HepG2 (cell line): ENCODE data around the gene CLNS1A. TPM values are rescaled to one million over a fixed set of nuclear protein-coding genes. Genes with fewer than 3 reads are reported as not detected.
A peak's percentile ranks its signal among the peaks of the same experiment; 100 is the strongest.

Source experiments
- CCDC6 ChIP-seq: sonication (generic); formaldehyde crosslinking; IDR thresholded peaks from 2 replicates; pipeline ENCODE4 v1.8.1; 2022; ENCODE audit warnings: mild to moderate bottlenecking, missing genetic modification reagents, moderate library complexity
- DPF2 ChIP-seq: sonication (generic); formaldehyde crosslinking; IDR thresholded peaks from 2 replicates; pipeline ENCODE4 v1.4.0; 2020; ENCODE audit warnings: mild to moderate bottlenecking, low read depth, missing genetic modification reagents, borderline replicate concordance
- HIVEP1 ChIP-seq: sonication (generic); formaldehyde crosslinking; IDR thresholded peaks from 2 replicates; pipeline ENCODE4 v1.4.0; 2020; ENCODE audit warnings: mild to moderate bottlenecking, missing genetic modification reagents
- HOXA3 ChIP-seq: sonication (generic); formaldehyde crosslinking; IDR thresholded peaks from 2 replicates; pipeline ENCODE4 v1.5.0; 2020; ENCODE audit warnings: missing genetic modification reagents
- MIER2 ChIP-seq: IDR thresholded peaks from 2 replicates; pipeline ENCODE4 v1.6.1; 2016; ENCODE audit warnings: missing biosample characterization, missing genetic modification reagents
- POLR2AphosphoS5 ChIP-seq: IDR thresholded peaks from 2 replicates; pipeline ENCODE4 v1.6.1; 2012; ENCODE audit warnings: low read depth, low read length
- SETDB1 ChIP-seq: sonication (generic); formaldehyde crosslinking; IDR thresholded peaks from 2 replicates; pipeline ENCODE4 v1.5.1; 2020; ENCODE audit warnings: missing genetic modification reagents, mild to moderate bottlenecking, borderline replicate concordance
- SP1 ChIP-seq, 2 experiments: fragments of 450-650 bp in 1 of 2; sonication (generic) in 1 of 2; formaldehyde crosslinking in 1 of 2; IDR thresholded peaks; 2 replicates each; pipeline versions ENCODE4 v1.4.0 to v1.6.1; 2016 to 2020; ENCODE audit warnings: missing genetic modification reagents in 1 of 2
- TMF1 ChIP-seq: sonication (generic); formaldehyde crosslinking; IDR thresholded peaks from 2 replicates; pipeline ENCODE4 v1.8.1; 2022; ENCODE audit warnings: low read depth, missing genetic modification reagents
- XRCC5 ChIP-seq: fragments of 200-400 bp; formaldehyde crosslinking; optimal IDR thresholded peaks from 2 replicates; pipeline ENCODE3; 2017; ENCODE audit warnings: mild to moderate bottlenecking, low read length
- ZNF430 ChIP-seq: sonication (generic); formaldehyde crosslinking; IDR thresholded peaks from 2 replicates; pipeline ENCODE4 v1.9.0; 2021; ENCODE audit warnings: mild to moderate bottlenecking, missing genetic modification reagents
- ZNF558 ChIP-seq: sonication (generic); formaldehyde crosslinking; IDR thresholded peaks from 2 replicates; pipeline ENCODE4 v1.9.0; 2022; ENCODE audit warnings: mild to moderate bottlenecking, missing genetic modification reagents, borderline replicate concordance
- ZNF670 ChIP-seq: sonication (generic); formaldehyde crosslinking; IDR thresholded peaks from 2 replicates; pipeline ENCODE4 v1.8.0; 2022; ENCODE audit warnings: mild to moderate bottlenecking, missing genetic modification reagents, borderline replicate concordance
- ZNF737 ChIP-seq: sonication (generic); formaldehyde crosslinking; IDR thresholded peaks from 2 replicates; pipeline ENCODE4 v1.5.0; 2020; ENCODE audit warnings: missing genetic modification reagents, mild to moderate bottlenecking, borderline replicate concordance
- ZNF766 ChIP-seq: sonication (generic); formaldehyde crosslinking; IDR thresholded peaks from 2 replicates; pipeline ENCODE4 v1.5.0; 2020; ENCODE audit warnings: missing genetic modification reagents, borderline replicate concordance
- ZNF788 ChIP-seq: sonication (generic); formaldehyde crosslinking; IDR thresholded peaks from 2 replicates; pipeline ENCODE4 v1.5.0; 2020; ENCODE audit warnings: mild to moderate bottlenecking, missing genetic modification reagents, borderline replicate concordance
- ZNF879 ChIP-seq: sonication (generic); formaldehyde crosslinking; IDR thresholded peaks from 2 replicates; pipeline ENCODE4 v1.8.1; 2023; ENCODE audit warnings: missing genetic modification reagents
- ZNF883 ChIP-seq: sonication (generic); formaldehyde crosslinking; IDR thresholded peaks from 2 replicates; pipeline ENCODE4 v1.5.1; 2020; ENCODE audit warnings: mild to moderate bottlenecking, missing genetic modification reagents; ENCODE audit errors: not compliant biosample characterization
- polyA plus RNA-seq, 8 experiments: library from polyadenylated mRNA; depleted of rRNA in 3 of 8; stranded (reverse) in 7 of 8; unstranded in 1 of 8; fragments of >200 nt; fragmentation: Illumina TruSeq in 4 of 8; extraction: Trizol in 4 of 8; gene quantifications; 2 replicates each; pipeline versions ENCODE4 v1.2.1 to v1.2.3, GENCODE V29; 2011 to 2016; ENCODE audit warnings: low read depth in 4 of 8, missing spikeins in 1 of 8, mixed read lengths in 1 of 8; ENCODE audit not compliant: insufficient read depth in 1 of 8
- total RNA-seq, 5 experiments: library from RNA; depleted of rRNA; stranded (reverse); fragments of >200 nt; fragmentation: Illumina TruSeq; extraction: Trizol; gene quantifications; 2 replicates each; pipeline ENCODE4 v1.2.3, GENCODE V29; 2016; ENCODE audit warnings: low read depth in 1 of 5
- TF ChIP-seq, protein P1 (sequence below): sonication (generic); formaldehyde crosslinking; IDR thresholded peaks from 2 replicates; pipeline ENCODE4 v1.4.0; 2020; ENCODE audit warnings: missing genetic modification reagents; ENCODE audit errors: not compliant biosample characterization
- TF ChIP-seq, protein P2 (sequence below): sonication (generic); formaldehyde crosslinking; IDR thresholded peaks from 2 replicates; pipeline ENCODE4 v1.8.1; 2023; ENCODE audit warnings: mild to moderate bottlenecking, missing genetic modification reagents

The CLNS1A gene
- total and polyA plus RNA-seq, 2 of the 13 experiments (the other 11 are each of a cell fraction or from before 2014, with no cell fraction given), result 158 to 219 TPM

- TF ChIP-seq ZNF788 (CRISPR knock-in tag), result peak; percentile 92
- TF ChIP-seq HOXA3 (CRISPR knock-in tag), result peak; percentile 92
- TF ChIP-seq POLR2AphosphoS5, result peak; percentile 87
- TF ChIP-seq HIVEP1 (CRISPR knock-in tag), result peak; percentile 66; the same call in 1 of the 2 replicates
- TF ChIP-seq CCDC6 (CRISPR knock-in tag), result no peak; the same call in 1 of the 2 replicates
- no peak for TF ChIP-seq ZNF737 (CRISPR knock-in tag)
- no peak for TF ChIP-seq MIER2 (CRISPR knock-in tag)
- TF ChIP-seq TMF1 (CRISPR knock-in tag), result no peak
- TF ChIP-seq SP1 (IDR thresholded peaks at IDR 0.05), result no peak
- TF ChIP-seq SP1 (CRISPR knock-in tag; IDR thresholded peaks at IDR 0.05), result no peak
- peak; percentile 11 for TF ChIP-seq XRCC5
- TF ChIP-seq ZNF670 (CRISPR knock-in tag), result 0 out of 2 replicates have a peak, but pooled peaks have one; percentile 48
- TF ChIP-seq ZNF879 (CRISPR knock-in tag), result no peak
- TF ChIP-seq ZNF430 (CRISPR knock-in tag), result peak; percentile 88
- TF ChIP-seq, protein P1, sequence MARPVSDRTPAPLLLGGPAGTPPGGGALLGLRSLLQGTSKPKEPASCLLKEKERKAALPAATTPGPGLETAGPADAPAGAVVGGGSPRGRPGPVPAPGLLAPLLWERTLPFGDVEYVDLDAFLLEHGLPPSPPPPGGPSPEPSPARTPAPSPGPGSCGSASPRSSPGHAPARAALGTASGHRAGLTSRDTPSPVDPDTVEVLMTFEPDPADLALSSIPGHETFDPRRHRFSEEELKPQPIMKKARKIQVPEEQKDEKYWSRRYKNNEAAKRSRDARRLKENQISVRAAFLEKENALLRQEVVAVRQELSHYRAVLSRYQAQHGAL, result no peak
- TF ChIP-seq, protein P2, sequence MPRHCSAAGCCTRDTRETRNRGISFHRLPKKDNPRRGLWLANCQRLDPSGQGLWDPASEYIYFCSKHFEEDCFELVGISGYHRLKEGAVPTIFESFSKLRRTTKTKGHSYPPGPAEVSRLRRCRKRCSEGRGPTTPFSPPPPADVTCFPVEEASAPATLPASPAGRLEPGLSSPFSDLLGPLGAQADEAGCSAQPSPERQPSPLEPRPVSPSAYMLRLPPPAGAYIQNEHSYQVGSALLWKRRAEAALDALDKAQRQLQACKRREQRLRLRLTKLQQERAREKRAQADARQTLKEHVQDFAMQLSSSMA (CRISPR knock-in tag), result no peak
- peak; percentile 45; the same call in 1 of the 2 replicates for TF ChIP-seq ZNF766 (CRISPR knock-in tag)
- no peak for TF ChIP-seq DPF2
- no peak for TF ChIP-seq SETDB1 (CRISPR knock-in tag)
- no peak for TF ChIP-seq ZNF558 (CRISPR knock-in tag)
- TF ChIP-seq ZNF883 (CRISPR knock-in tag), result peak; percentile 31
These were observed at the start of gene CLNS1A (continued) for GRCh38 chr11:77637345-77638165.
